HFFc6 (cell line): ENCODE measurements around the gene FAM43B. TPM values are rescaled to one million over a fixed set of nuclear protein-coding genes. Genes with fewer than 3 reads are reported as not detected.

Experiments used
- DNase-seq: peaks from one replicate; pipeline ENCODE4 v3.0.0-alpha.2; 2018
- H3K27ac Mint-ChIP-seq: 2 replicates; pipeline ENCODE4 v1.8.0; 2020; ENCODE audit warnings: mild to moderate bottlenecking, mixed read lengths
- H3K27me3 Mint-ChIP-seq: 2 replicates; pipeline ENCODE4 v1.8.0; 2021; ENCODE audit warnings: mild to moderate bottlenecking, moderate library complexity, mixed read lengths; ENCODE audit not compliant: insufficient read depth
- H3K36me3 Mint-ChIP-seq: 2 replicates; pipeline ENCODE4 v1.8.0; 2021; ENCODE audit warnings: low read depth, mixed read lengths
- H3K4me1 Mint-ChIP-seq: 2 replicates; pipeline ENCODE4 v1.8.0; 2020; ENCODE audit warnings: low read depth, mixed read lengths
- H3K4me3 Mint-ChIP-seq: 2 replicates; pipeline ENCODE4 v1.8.0; 2020; ENCODE audit warnings: mild to moderate bottlenecking, moderate library complexity, mixed read lengths
- H3K9me3 Mint-ChIP-seq: 2 replicates; pipeline ENCODE4 v1.8.0; 2020; ENCODE audit warnings: mild to moderate bottlenecking, mixed read lengths
- CTCF ChIP-seq: fragments of 200-600 bp; sonication (generic); IDR thresholded peaks from 2 replicates; pipeline ENCODE4 v1.5.0; 2021; ENCODE audit warnings: antibody characterized with exemption, mild to moderate bottlenecking
- total RNA-seq, 6 experiments: library from RNA; stranded (reverse); fragmentation: NEBNext Ultra II Directional; extraction: Animal tissue kit (Norgen Biotek cat#: 25700); gene quantifications; 2 replicates in 1 of 6; 3 replicates in 5 of 6; pipeline ENCODE4 v1.2.3, GENCODE V29; 2021

The FAM43B gene
- total RNA-seq, 6 experiments from 2014 or later: 0.07 TPM; not detected in 5

GRCh38 chr1:20538760-20539551 lies 13.4 kb upstream of the FAM43B start:
- H3K27ac Mint-ChIP-seq: no peak overlapping the region
- H3K36me3 Mint-ChIP-seq: no peaks in the 10 kb centered on the region
- no peak for TF ChIP-seq CTCF
- H3K9me3 Mint-ChIP-seq: no peaks in the 10 kb centered on the region
- H3K27me3 Mint-ChIP-seq: peaks cover 48% of the 10 kb centered on the region
- no peak for DNase-seq
- H3K4me3 Mint-ChIP-seq: no peak overlapping the region
- no peaks in the 10 kb centered on the region for H3K4me1 Mint-ChIP-seq

- no peak for TF ChIP-seq CTCF
- Mint-ChIP-seq H3K4me3 (no peak overlapping the region), H3K4me1 (no peaks in the 10 kb centered on the region), H3K27ac (no peak overlapping the region), H3K27me3 (peaks cover 43% of the 10 kb centered on the region), H3K9me3 (no peaks in the 10 kb centered on the region), H3K36me3 (no peaks in the 10 kb centered on the region)
- DNase-seq: peak; percentile 11
Observed at GRCh38 chr1:20540281-20540680, 12.1 kb upstream of the FAM43B start.

GRCh38 chr1:20546637-20547036 lies 5.7 kb upstream of the FAM43B start:
- Mint-ChIP-seq H3K9me3 (no peaks in the 10 kb centered on the region), H3K36me3 (no peaks in the 10 kb centered on the region), H3K4me1 (no peaks in the 10 kb centered on the region), H3K4me3 (no peak overlapping the region), H3K27ac (no peak overlapping the region), H3K27me3 (peaks cover 57% of the 10 kb centered on the region)
- no peak for DNase-seq
- TF ChIP-seq CTCF: no peak

DNA sequence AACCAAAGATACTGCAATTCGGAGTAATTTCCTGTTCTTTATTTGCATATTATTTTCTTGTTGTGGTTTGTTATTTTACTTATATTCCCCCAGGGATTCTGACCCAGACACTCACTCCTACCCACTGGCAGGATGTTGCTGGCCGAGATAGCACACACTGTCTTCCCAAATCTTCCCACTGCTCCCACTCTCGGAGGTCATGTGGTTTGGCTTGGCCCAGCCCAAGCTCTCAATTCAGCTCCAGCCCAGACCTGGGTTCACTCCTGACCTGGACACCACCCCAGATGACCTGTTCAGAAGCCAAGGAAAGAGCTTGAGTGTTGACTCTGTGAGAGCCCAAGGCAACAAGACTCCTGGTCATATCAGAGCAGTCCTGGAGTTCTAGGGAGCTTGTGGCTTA lies 1.2 kb upstream of the FAM43B start:
- no peak for DNase-seq
- no peaks in the 10 kb centered on the region for H3K9me3 Mint-ChIP-seq
- H3K4me3 Mint-ChIP-seq: no peak overlapping the region
- peaks cover 66% of the 10 kb centered on the region for H3K27me3 Mint-ChIP-seq
- no peak overlapping the region for H3K27ac Mint-ChIP-seq
- H3K36me3 Mint-ChIP-seq: no peaks in the 10 kb centered on the region
- no peaks in the 10 kb centered on the region for H3K4me1 Mint-ChIP-seq
- no peak for TF ChIP-seq CTCF

- no peaks in the 10 kb centered on the region for H3K4me1 Mint-ChIP-seq
- no peaks in the 10 kb centered on the region for H3K36me3 Mint-ChIP-seq
- H3K9me3 Mint-ChIP-seq: no peaks in the 10 kb centered on the region
- no peak overlapping the region for H3K27ac Mint-ChIP-seq
- TF ChIP-seq CTCF: no peak
- H3K4me3 Mint-ChIP-seq: no peak overlapping the region
- no peak for DNase-seq
- H3K27me3 Mint-ChIP-seq: peaks cover 49% of the 10 kb centered on the region
Observed at GRCh38 chr1:20552728-20553445, 514 bp downstream of the FAM43B start.
